RWPE2 (cell line): ENCODE results near the gene COLEC11.
"Not testable (repeated sequence)": the region's sequence is repeated elsewhere in the genome, so short reads cannot be mapped to it uniquely, and the experiment has no call there.

Experiments used
- ATAC-seq: fragments of 200-7000 bp; cut with Tn5 transposase; 3 replicates; pipeline ENCODE4 v1.9.1; 2021; ENCODE audit warnings: low read depth
- DNase-seq: peaks from one replicate; pipeline ENCODE4 v3.0.0-alpha.2; 2020; ENCODE audit warnings: low spot score
- H3K27ac ChIP-seq: fragments of 450-650 bp; 2 replicates; pipeline ENCODE4 v1.5.1; 2017; ENCODE audit warnings: mild to moderate bottlenecking; ENCODE audit not compliant: poor library complexity, severe bottlenecking
- H3K27me3 ChIP-seq: fragments of 250-450 bp; sonication (Bioruptor Pico); 2 replicates; pipeline ENCODE4 v1.5.1; 2021; ENCODE audit warnings: mild to moderate bottlenecking, moderate library complexity; ENCODE audit not compliant: insufficient read depth, poor library complexity, severe bottlenecking
- H3K36me3 ChIP-seq: fragments of 250-450 bp; sonication (Bioruptor Pico); 2 replicates; pipeline ENCODE4 v1.5.1; 2020; ENCODE audit warnings: low read depth, mild to moderate bottlenecking, moderate library complexity
- H3K4me1 ChIP-seq: fragments of 250-450 bp; sonication (Bioruptor Pico); 2 replicates; pipeline ENCODE4 v1.5.1; 2021; ENCODE audit warnings: mild to moderate bottlenecking, moderate library complexity; ENCODE audit not compliant: insufficient read depth, poor library complexity, severe bottlenecking
- H3K4me3 ChIP-seq: fragments of 250-450 bp; sonication (Bioruptor Pico); 2 replicates; pipeline ENCODE4 v1.5.1; 2021; ENCODE audit warnings: mild to moderate bottlenecking, moderate library complexity; ENCODE audit not compliant: severe bottlenecking
- H3K9me3 ChIP-seq: fragments of 250-450 bp; sonication (Bioruptor Pico); 2 replicates; pipeline ENCODE4 v1.5.1; 2021; ENCODE audit warnings: mild to moderate bottlenecking, moderate library complexity; ENCODE audit not compliant: severe bottlenecking
- CTCF ChIP-seq: fragments of 450-650 bp; IDR thresholded peaks from one replicate; pipeline ENCODE4 v1.5.1; 2017; ENCODE audit warnings: mild to moderate bottlenecking, moderate library complexity; ENCODE audit not compliant: poor library complexity, severe bottlenecking

The COLEC11 gene

GRCh38 chr2:3617198-3617890, 22.4 kb downstream of the COLEC11 start:
- peaks cover 13% of the 10 kb centered on the region for H3K4me1 ChIP-seq
- TF ChIP-seq CTCF = no peak
- ATAC-seq (no peak), DNase-seq (peak; percentile 15)
- no peak overlapping the region for H3K4me3 ChIP-seq
- H3K9me3 ChIP-seq = peaks cover 3% of the 10 kb centered on the region
- H3K27ac ChIP-seq = no peak overlapping the region
- no peaks in the 10 kb centered on the region for H3K27me3 ChIP-seq
- H3K36me3 ChIP-seq = no peaks in the 10 kb centered on the region

- no peak for ATAC-seq
- H3K9me3 ChIP-seq = peaks cover 3% of the 10 kb centered on the region
- H3K4me1 ChIP-seq = peaks cover 13% of the 10 kb centered on the region
- no peak for TF ChIP-seq CTCF
- no peak overlapping the region for H3K4me3 ChIP-seq
- no peak for DNase-seq
- no peak overlapping the region for H3K27ac ChIP-seq
- no peaks in the 10 kb centered on the region for H3K27me3 ChIP-seq
- no peaks in the 10 kb centered on the region for H3K36me3 ChIP-seq
Measured at GRCh38 chr2:3618367-3618766, 23.5 kb downstream of the COLEC11 start.

GRCh38 chr2:3619033-3619432, 24.1 kb downstream of the COLEC11 start:
- Histone ChIP-seq H3K4me3 (no peak overlapping the region), H3K9me3 (peaks cover 3% of the 10 kb centered on the region), H3K27ac (no peak overlapping the region), H3K4me1 (peaks cover 13% of the 10 kb centered on the region), H3K36me3 (no peaks in the 10 kb centered on the region), H3K27me3 (no peaks in the 10 kb centered on the region)
- TF ChIP-seq CTCF = no peak
- DNase-seq = no peak
- no peak for ATAC-seq

- not testable (repeated sequence) for ATAC-seq, H3K9me3 ChIP-seq, H3K27me3 ChIP-seq
Measured at GRCh38 chr2:3619661-3620060, 24.7 kb downstream of the COLEC11 start.

GRCh38 chr2:3620834-3621233, 25.9 kb downstream of the COLEC11 start:
- no peaks in the 10 kb centered on the region for H3K27me3 ChIP-seq
- DNase-seq = no peak
- peak overlapping the region; percentile 62 for H3K27ac ChIP-seq
- H3K4me1 ChIP-seq = peaks cover 13% of the 10 kb centered on the region
- no peaks in the 10 kb centered on the region for H3K36me3 ChIP-seq
- peaks cover 3% of the 10 kb centered on the region for H3K9me3 ChIP-seq
- H3K4me3 ChIP-seq = no peak overlapping the region
- no peak for TF ChIP-seq CTCF
- ATAC-seq = peak; percentile 99

More at GRCh38 chr2:3619661-3620060, 24.7 kb downstream of the COLEC11 start:
- H3K36me3 ChIP-seq, DNase-seq, H3K4me3 ChIP-seq, H3K27ac ChIP-seq: not testable (repeated sequence)
- peaks cover 13% of the 10 kb centered on the region for H3K4me1 ChIP-seq
